Measurements from ENCODE around the gene BRD7. TPM values are rescaled to one million over a fixed set of nuclear protein-coding genes. Genes with fewer than 3 reads are reported as not detected.

BRD7 gene
- total and polyA plus RNA-seq, 2 of the 13 experiments (the other 11 are each of a cell fraction or from before 2014, with no cell fraction given) = 82.3 to 149 TPM

DNA sequence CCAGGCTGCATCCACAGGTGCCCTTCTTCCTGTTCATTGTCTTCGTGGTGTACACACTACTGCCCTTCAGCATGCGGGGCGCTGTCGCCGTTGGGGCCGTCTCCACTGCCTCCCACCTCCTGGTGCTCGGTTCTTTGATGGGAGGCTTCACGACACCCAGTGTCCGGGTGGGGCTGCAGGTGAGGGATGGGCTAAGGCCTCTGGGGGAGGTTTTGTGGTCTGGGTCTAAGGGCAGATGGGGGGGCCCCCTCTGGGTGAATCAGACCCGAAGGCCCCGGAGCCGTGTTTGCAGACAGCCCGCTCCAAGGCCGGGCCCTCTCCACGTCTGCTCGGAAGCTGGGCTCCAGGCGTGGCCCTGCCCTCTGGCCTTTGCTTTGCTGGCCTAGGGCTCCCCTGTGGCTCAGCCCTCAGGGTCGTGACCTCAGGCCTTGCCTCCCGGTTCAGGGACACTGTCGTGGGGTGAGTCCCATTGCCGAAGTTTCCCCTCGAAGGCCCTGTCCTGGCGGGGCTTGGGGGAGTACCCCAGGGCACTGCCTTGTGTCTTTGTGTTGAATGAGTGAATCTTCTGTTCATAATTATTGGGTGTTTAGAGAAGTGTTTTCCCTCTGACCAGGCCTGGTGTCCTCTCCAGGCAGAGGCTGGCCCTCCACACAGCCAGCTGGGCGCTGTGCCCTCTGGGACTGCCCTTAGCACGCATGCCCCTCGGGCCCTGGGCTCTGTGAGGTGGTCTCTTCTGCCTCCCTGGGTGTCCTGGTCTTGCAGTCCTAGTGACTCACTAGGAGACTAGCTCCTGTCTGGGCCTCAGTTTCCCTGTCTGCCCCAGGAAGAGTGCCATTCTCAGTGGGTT, 76.8 kb downstream of the BRD7 start (continued):
- TF ChIP-seq, protein P1, sequence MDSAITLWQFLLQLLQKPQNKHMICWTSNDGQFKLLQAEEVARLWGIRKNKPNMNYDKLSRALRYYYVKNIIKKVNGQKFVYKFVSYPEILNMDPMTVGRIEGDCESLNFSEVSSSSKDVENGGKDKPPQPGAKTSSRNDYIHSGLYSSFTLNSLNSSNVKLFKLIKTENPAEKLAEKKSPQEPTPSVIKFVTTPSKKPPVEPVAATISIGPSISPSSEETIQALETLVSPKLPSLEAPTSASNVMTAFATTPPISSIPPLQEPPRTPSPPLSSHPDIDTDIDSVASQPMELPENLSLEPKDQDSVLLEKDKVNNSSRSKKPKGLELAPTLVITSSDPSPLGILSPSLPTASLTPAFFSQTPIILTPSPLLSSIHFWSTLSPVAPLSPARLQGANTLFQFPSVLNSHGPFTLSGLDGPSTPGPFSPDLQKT (CRISPR knock-in tag; IDR thresholded peaks at IDR 0.05; ENCODE audit: borderline replicate concordance) = no peak
- TF ChIP-seq SATB2 (CRISPR knock-in tag; IDR thresholded peaks at IDR 0.05) (no peak), ZBTB46 (CRISPR knock-in tag; IDR thresholded peaks at IDR 0.05; ENCODE audit: borderline replicate concordance) (peak; percentile 50; the same call in 1 of the 2 replicates), ZNF639 (CRISPR knock-in tag; conservative IDR thresholded peaks at IDR 0.05) (peak; percentile 82; the same call in 1 of the 2 replicates), ZNF12 (CRISPR knock-in tag; IDR thresholded peaks at IDR 0.05) (no peak; the same call in 1 of the 2 replicates), ZNF205 (CRISPR knock-in tag; IDR thresholded peaks at IDR 0.05) (peak; percentile 83), HOXD1 (CRISPR knock-in tag; IDR thresholded peaks at IDR 0.05) (no peak), SKI (IDR thresholded peaks at IDR 0.05; ENCODE audit: partially characterized antibody) (peak; percentile 40), ISX (CRISPR knock-in tag; conservative IDR thresholded peaks at IDR 0.05) (no peak), ZNF740 (CRISPR knock-in tag; IDR thresholded peaks at IDR 0.05) (peak; percentile 82), ZNF333 (CRISPR knock-in tag; IDR thresholded peaks at IDR 0.05; ENCODE audit: borderline replicate concordance) (no peak), ZNF337 (CRISPR knock-in tag; IDR thresholded peaks at IDR 0.05; ENCODE audit: borderline replicate concordance, low read depth) (no peak; the same call in 1 of the 2 replicates), ZFAT (CRISPR knock-in tag; conservative IDR thresholded peaks at IDR 0.05) (no peak), HMGXB4 (CRISPR knock-in tag; IDR thresholded peaks at IDR 0.05; ENCODE audit: borderline replicate concordance in 1 of 2, low read depth in 1 of 2) (peak; percentile 28 to 52; a peak in 1 of 4 replicates), ZNF672 (CRISPR knock-in tag; IDR thresholded peaks at IDR 0.05) (no peak), MED13 (CRISPR knock-in tag; IDR thresholded peaks at IDR 0.05) (no peak), ZNF367 (CRISPR knock-in tag; IDR thresholded peaks at IDR 0.05; ENCODE audit: borderline replicate concordance) (no peak), SCMH1 (CRISPR knock-in tag; IDR thresholded peaks at IDR 0.05; ENCODE audit: borderline replicate concordance) (no peak), BRD4 (CRISPR knock-in tag; IDR thresholded peaks at IDR 0.05) (peak; percentile 41), MEIS1 (CRISPR knock-in tag; IDR thresholded peaks at IDR 0.05; ENCODE audit: borderline replicate concordance) (peak; percentile 74; the same call in 1 of the 2 replicates), ZNF549 (CRISPR knock-in tag; IDR thresholded peaks at IDR 0.05) (no peak)

Measured in HepG2 (cell line).